Activated CD8-positive, alpha-beta memory T cell treated with anti-CD3 and anti-CD28 coated beads, Interleukin-2, amount 10 ng/mL, durations not matched to agents 7 days and 5 days (primary cell): Measurements from ENCODE around the gene DPYD. TPM values are rescaled to one million over a fixed set of nuclear protein-coding genes. Genes with fewer than 3 reads are reported as not detected.

ENCODE experiments used
- ATAC-seq: fragments of 150-1000 bp; cut with Tn5 transposase; one replicate; pipeline ENCODE4 v1.10.0; 2021; ENCODE audit warnings: moderate library complexity
- CTCF ChIA-PET: fragments of 350-600 bp; sonication (Branson Sonifier 250); formaldehyde crosslinking; loops from one replicate; lab custom pipeline; 2021; ENCODE audit warnings: antibody characterized with exemption; lab: Charles Lee
- DNase-seq: peaks from one replicate; pipeline ENCODE4 v3.0.0-alpha.2; 2020
- H3K27ac Mint-ChIP-seq: one replicate; pipeline ENCODE4 v1.8.0; 2021; ENCODE audit warnings: mild to moderate bottlenecking, mixed read lengths
- H3K27me3 Mint-ChIP-seq: one replicate; pipeline ENCODE4 v1.8.0; 2021; ENCODE audit warnings: mixed read lengths
- H3K36me3 Mint-ChIP-seq: one replicate; pipeline ENCODE4 v1.8.0; 2021; ENCODE audit warnings: mild to moderate bottlenecking, mixed read lengths
- H3K4me1 Mint-ChIP-seq: one replicate; pipeline ENCODE4 v1.8.0; 2021; ENCODE audit warnings: mixed read lengths
- H3K4me3 Mint-ChIP-seq: one replicate; pipeline ENCODE4 v1.8.0; 2021; ENCODE audit warnings: mild to moderate bottlenecking, moderate library complexity, mixed read lengths
- H3K9me3 Mint-ChIP-seq: one replicate; pipeline ENCODE4 v1.8.0; 2022; ENCODE audit warnings: low read depth, mixed read lengths
- total RNA-seq, 2 experiments: library from RNA; stranded (reverse); gene quantifications; one replicate each; pipeline ENCODE4 v1.2.3, GENCODE V29; 2021

Gene DPYD
- total RNA-seq, 2 experiments from 2014 or later = 31.4 to 42.3 TPM

GRCh38 chr1:97337250-97338030 is 583.4 kb downstream of the DPYD start:
- H3K4me3 Mint-ChIP-seq = no peak overlapping the region
- H3K4me1 Mint-ChIP-seq = no peaks in the 10 kb centered on the region
- no peaks in the 10 kb centered on the region for H3K9me3 Mint-ChIP-seq
- DNase-seq = no peak
- no peaks in the 10 kb centered on the region for H3K36me3 Mint-ChIP-seq
- no peak for ATAC-seq
- H3K27me3 Mint-ChIP-seq = no peaks in the 10 kb centered on the region
- H3K27ac Mint-ChIP-seq = no peak overlapping the region
- CTCF ChIA-PET = no interaction called here

- no peaks in the 10 kb centered on the region for H3K9me3 Mint-ChIP-seq
- H3K4me3 Mint-ChIP-seq = no peak overlapping the region
- DNase-seq = no peak
- H3K36me3 Mint-ChIP-seq = no peaks in the 10 kb centered on the region
- H3K4me1 Mint-ChIP-seq = no peaks in the 10 kb centered on the region
- no peak overlapping the region for H3K27ac Mint-ChIP-seq
- no peak for ATAC-seq
- CTCF ChIA-PET = interaction anchor here (1.4 kb wide), 1 partner anchor 17 kb away, joined by 3 read pairs; no protein-coding TSS in a partner anchor
- H3K27me3 Mint-ChIP-seq = no peaks in the 10 kb centered on the region
These were observed 586.4 kb downstream of the DPYD start for GRCh38 chr1:97334454-97334853.

GRCh38 chr1:97332716-97333115 is 588.1 kb downstream of the DPYD start:
- DNase-seq (no peak), ATAC-seq (no peak)
- no peak overlapping the region for H3K27ac Mint-ChIP-seq
- CTCF ChIA-PET = no interaction called here
- no peaks in the 10 kb centered on the region for H3K27me3 Mint-ChIP-seq
- H3K4me3 Mint-ChIP-seq = no peak overlapping the region
- no peaks in the 10 kb centered on the region for H3K9me3 Mint-ChIP-seq
- H3K4me1 Mint-ChIP-seq = no peaks in the 10 kb centered on the region
- no peaks in the 10 kb centered on the region for H3K36me3 Mint-ChIP-seq

GRCh38 chr1:97331165-97331564 is 589.7 kb downstream of the DPYD start:
- no peaks in the 10 kb centered on the region for H3K4me1 Mint-ChIP-seq
- CTCF ChIA-PET = no interaction called here
- H3K36me3 Mint-ChIP-seq = no peaks in the 10 kb centered on the region
- no peak overlapping the region for H3K4me3 Mint-ChIP-seq
- no peaks in the 10 kb centered on the region for H3K27me3 Mint-ChIP-seq
- H3K27ac Mint-ChIP-seq = no peak overlapping the region
- ATAC-seq (no peak), DNase-seq (no peak)
- H3K9me3 Mint-ChIP-seq = no peaks in the 10 kb centered on the region

GRCh38 chr1:97314685-97315084 is 606.1 kb downstream of the DPYD start:
- no peak for ATAC-seq
- no peak for DNase-seq
- Mint-ChIP-seq H3K27me3 (no peaks in the 10 kb centered on the region), H3K27ac (no peak overlapping the region), H3K4me3 (no peak overlapping the region), H3K4me1 (no peaks in the 10 kb centered on the region), H3K9me3 (peaks cover 3% of the 10 kb centered on the region), H3K36me3 (no peaks in the 10 kb centered on the region)
- CTCF ChIA-PET = no interaction called here

GRCh38 chr1:97308131-97308530 is 612.7 kb downstream of the DPYD start:
- H3K27me3 Mint-ChIP-seq = no peaks in the 10 kb centered on the region
- DNase-seq (no peak), ATAC-seq (no peak)
- peaks cover 3% of the 10 kb centered on the region for H3K36me3 Mint-ChIP-seq
- no peaks in the 10 kb centered on the region for H3K4me1 Mint-ChIP-seq
- H3K4me3 Mint-ChIP-seq = no peak overlapping the region
- CTCF ChIA-PET = no interaction called here
- H3K27ac Mint-ChIP-seq = no peak overlapping the region
- H3K9me3 Mint-ChIP-seq = no peaks in the 10 kb centered on the region

- no peak for ATAC-seq
- Mint-ChIP-seq H3K4me3 (no peak overlapping the region), H3K27ac (no peak overlapping the region), H3K27me3 (no peaks in the 10 kb centered on the region), H3K4me1 (no peaks in the 10 kb centered on the region), H3K36me3 (peaks cover 3% of the 10 kb centered on the region), H3K9me3 (no peaks in the 10 kb centered on the region)
- no peak for DNase-seq
- CTCF ChIA-PET = no interaction called here
These were observed 613.3 kb downstream of the DPYD start for GRCh38 chr1:97307568-97307967.

GRCh38 chr1:97307151-97307550 is 613.7 kb downstream of the DPYD start:
- no peak overlapping the region for H3K27ac Mint-ChIP-seq
- no peak for ATAC-seq

GRCh38 chr1:97306504-97306903 is 614.3 kb downstream of the DPYD start:
- H3K4me1 Mint-ChIP-seq = no peaks in the 10 kb centered on the region
- H3K9me3 Mint-ChIP-seq = no peaks in the 10 kb centered on the region
- H3K4me3 Mint-ChIP-seq = no peak overlapping the region
- no peak for ATAC-seq
- H3K36me3 Mint-ChIP-seq = peaks cover 3% of the 10 kb centered on the region
- CTCF ChIA-PET = no interaction called here
- no peak for DNase-seq
- no peak overlapping the region for H3K27ac Mint-ChIP-seq
- H3K27me3 Mint-ChIP-seq = no peaks in the 10 kb centered on the region

More at GRCh38 chr1:97307151-97307550, 613.7 kb downstream of the DPYD start:
- no peaks in the 10 kb centered on the region for H3K9me3 Mint-ChIP-seq
- peaks cover 3% of the 10 kb centered on the region for H3K36me3 Mint-ChIP-seq
- no peaks in the 10 kb centered on the region for H3K4me1 Mint-ChIP-seq
- no peak for DNase-seq
- H3K27me3 Mint-ChIP-seq = no peaks in the 10 kb centered on the region
- CTCF ChIA-PET = no interaction called here
- H3K4me3 Mint-ChIP-seq = no peak overlapping the region

- Mint-ChIP-seq H3K9me3 (no peaks in the 10 kb centered on the region), H3K4me3 (no peak overlapping the region), H3K4me1 (no peaks in the 10 kb centered on the region), H3K27me3 (no peaks in the 10 kb centered on the region), H3K36me3 (peaks cover 3% of the 10 kb centered on the region), H3K27ac (no peak overlapping the region)
- no peak for DNase-seq
- CTCF ChIA-PET = no interaction called here
- no peak for ATAC-seq
These were observed 616.5 kb downstream of the DPYD start for GRCh38 chr1:97304366-97304765.

GRCh38 chr1:97298966-97299365 is 621.9 kb downstream of the DPYD start:
- ATAC-seq = no peak
- H3K27me3 Mint-ChIP-seq = no peaks in the 10 kb centered on the region
- CTCF ChIA-PET = no interaction called here
- H3K4me3 Mint-ChIP-seq = no peak overlapping the region
- no peaks in the 10 kb centered on the region for H3K36me3 Mint-ChIP-seq
- H3K4me1 Mint-ChIP-seq = no peaks in the 10 kb centered on the region
- no peak for DNase-seq
- no peaks in the 10 kb centered on the region for H3K9me3 Mint-ChIP-seq
- H3K27ac Mint-ChIP-seq = no peak overlapping the region

GRCh38 chr1:97297611-97298010 is 623.2 kb downstream of the DPYD start:
- CTCF ChIA-PET = no interaction called here
- no peak overlapping the region for H3K27ac Mint-ChIP-seq
- no peaks in the 10 kb centered on the region for H3K9me3 Mint-ChIP-seq
- no peaks in the 10 kb centered on the region for H3K36me3 Mint-ChIP-seq
- H3K4me1 Mint-ChIP-seq = no peaks in the 10 kb centered on the region
- ATAC-seq = no peak
- H3K27me3 Mint-ChIP-seq = no peaks in the 10 kb centered on the region
- no peak overlapping the region for H3K4me3 Mint-ChIP-seq
- DNase-seq = no peak

- peaks cover 2% of the 10 kb centered on the region for H3K36me3 Mint-ChIP-seq
- no peak for ATAC-seq
- H3K4me3 Mint-ChIP-seq = no peak overlapping the region
- peaks cover 3% of the 10 kb centered on the region for H3K9me3 Mint-ChIP-seq
- peaks cover 7% of the 10 kb centered on the region for H3K4me1 Mint-ChIP-seq
- no peak overlapping the region for H3K27ac Mint-ChIP-seq
- DNase-seq = no peak
- CTCF ChIA-PET = no interaction called here
- no peaks in the 10 kb centered on the region for H3K27me3 Mint-ChIP-seq
These were observed 638.9 kb downstream of the DPYD start for GRCh38 chr1:97281962-97282361.

GRCh38 chr1:97277891-97278654 is 642.8 kb downstream of the DPYD start:
- no peak overlapping the region for H3K27ac Mint-ChIP-seq
- no peaks in the 10 kb centered on the region for H3K9me3 Mint-ChIP-seq
- no peaks in the 10 kb centered on the region for H3K27me3 Mint-ChIP-seq
- no peak overlapping the region for H3K4me3 Mint-ChIP-seq
- CTCF ChIA-PET = no interaction called here
- peaks cover 10% of the 10 kb centered on the region for H3K36me3 Mint-ChIP-seq
- peaks cover 10% of the 10 kb centered on the region for H3K4me1 Mint-ChIP-seq
- DNase-seq (no peak), ATAC-seq (no peak)
